Stimulated activated CD4-positive, alpha-beta T cell treated with anti-CD3 and anti-CD28 coated beads, Interleukin-12 subunit alpha, Interleukin-12 subunit beta, amount 100 ng/mL, for 24 hours (primary cell): Measurements from ENCODE around the gene THAP8.

ENCODE experiments used
- DNase-seq, 2 experiments: peaks; one replicate each; pipeline ENCODE4 v3.0.0-alpha.2; 2020; ENCODE audit warnings: low read depth in 2 of 2

The THAP8 gene, protein sequence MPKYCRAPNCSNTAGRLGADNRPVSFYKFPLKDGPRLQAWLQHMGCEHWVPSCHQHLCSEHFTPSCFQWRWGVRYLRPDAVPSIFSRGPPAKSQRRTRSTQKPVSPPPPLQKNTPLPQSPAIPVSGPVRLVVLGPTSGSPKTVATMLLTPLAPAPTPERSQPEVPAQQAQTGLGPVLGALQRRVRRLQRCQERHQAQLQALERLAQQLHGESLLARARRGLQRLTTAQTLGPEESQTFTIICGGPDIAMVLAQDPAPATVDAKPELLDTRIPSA

DNA sequence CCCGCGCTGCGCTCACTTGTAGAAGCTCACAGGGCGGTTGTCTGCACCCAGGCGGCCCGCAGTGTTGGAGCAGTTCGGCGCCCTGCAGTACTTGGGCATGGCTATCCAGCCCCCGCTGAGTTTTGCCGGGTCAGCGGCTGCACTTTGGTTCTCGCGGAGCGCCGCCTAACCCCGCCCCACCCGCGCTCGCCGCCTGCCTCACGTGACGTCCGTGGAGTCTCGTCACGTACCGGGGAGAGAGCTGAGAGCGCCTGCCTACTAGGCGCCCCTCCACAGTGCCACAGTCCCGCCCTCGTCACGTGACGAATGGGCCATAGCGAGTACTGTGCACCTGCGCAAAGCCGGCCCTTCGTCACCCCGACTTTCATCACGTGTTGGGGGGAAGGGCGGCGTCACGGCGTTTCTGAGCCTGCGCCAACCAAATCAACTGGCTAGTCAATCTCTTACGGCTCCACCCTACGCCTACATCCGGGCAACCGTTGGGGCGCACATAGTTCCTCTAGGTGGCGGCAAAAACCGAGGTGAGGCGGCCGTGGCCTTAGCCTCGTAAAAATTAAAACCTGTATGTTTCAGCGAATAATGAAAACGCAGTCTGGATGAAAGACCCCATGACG is at the start of gene THAP8:
Gene THAP8, minus strand, starts transcription at position 167 of the 614 bp plus-strand sequence. Its CDS starts 68 bp downstream, at position 99.
- DNase-seq: peak; percentile 99

- DNase-seq: no peak
Observed at GRCh38 chr19:36103040-36103626, 49.0 kb upstream of the THAP8 start.

DNA sequence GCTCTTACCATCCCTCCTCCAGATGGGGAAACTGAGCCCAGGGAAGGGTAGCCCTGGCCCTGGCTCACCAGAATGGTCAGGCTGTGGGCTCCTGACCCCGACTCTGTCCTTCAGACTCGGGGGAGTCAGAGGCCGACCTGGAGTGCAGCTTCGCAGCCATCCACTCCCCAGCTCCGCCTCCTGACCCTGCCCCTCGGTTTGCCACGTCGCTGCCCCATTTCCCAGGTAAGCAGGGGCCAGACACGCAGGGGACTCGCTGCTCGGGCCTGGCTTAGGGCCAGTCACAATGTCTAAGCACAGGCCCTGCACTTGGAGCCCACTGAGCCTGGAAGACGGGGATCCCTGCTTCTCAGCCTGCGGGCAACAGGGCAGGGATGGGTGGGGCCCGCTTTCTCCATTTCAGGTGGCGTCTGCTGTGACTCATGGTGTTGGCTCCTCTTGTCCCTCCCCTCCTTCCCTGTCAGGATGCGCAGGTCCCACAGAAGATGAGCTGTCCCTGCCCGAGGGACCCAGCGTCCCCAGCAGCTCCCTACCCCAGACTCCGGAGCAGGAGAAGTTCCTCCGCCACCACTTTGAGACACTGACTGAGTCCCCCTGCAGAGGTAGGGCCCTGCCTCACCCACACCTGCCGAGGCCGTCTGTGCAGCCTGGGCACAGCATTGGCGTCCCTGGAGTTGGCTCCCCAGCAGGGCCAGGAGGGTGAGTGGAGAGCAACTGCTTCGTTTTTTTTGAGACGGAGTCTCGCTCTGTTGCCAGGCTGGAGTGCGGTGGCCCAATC is 47.7 kb upstream of the THAP8 start:
- no peak for DNase-seq

- no peak for DNase-seq
Observed at GRCh38 chr19:36100476-36100875, 46.4 kb upstream of the THAP8 start.

- no peak for DNase-seq
Observed at GRCh38 chr19:36099166-36099785, 45.2 kb upstream of the THAP8 start.

GRCh38 chr19:36097036-36097435 is 43.0 kb upstream of the THAP8 start:
- no peak for DNase-seq

GRCh38 chr19:36093687-36094086 is 39.6 kb upstream of the THAP8 start:
- DNase-seq: no peak

GRCh38 chr19:36093146-36093662 is 39.1 kb upstream of the THAP8 start:
- no peak for DNase-seq

DNA sequence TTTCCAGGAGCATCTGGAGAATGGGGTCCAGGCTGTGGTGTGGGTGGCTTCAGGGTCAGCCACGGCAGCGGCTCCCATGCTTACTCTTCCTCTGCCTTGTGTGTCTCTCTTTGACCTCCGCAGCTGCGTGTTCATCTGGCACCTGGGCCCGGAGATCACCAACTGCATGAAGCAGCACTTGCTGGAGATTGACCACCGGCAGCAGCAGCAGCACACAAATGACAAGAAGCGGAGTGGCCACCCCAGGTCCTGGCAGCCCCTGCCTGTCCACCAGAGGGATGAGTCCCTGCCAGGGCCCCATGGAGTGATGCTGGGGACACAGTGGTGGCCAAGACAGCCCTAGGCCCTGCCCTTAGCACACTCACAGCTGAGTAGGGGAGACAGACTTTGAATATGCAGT is 38.5 kb upstream of the THAP8 start:
- no peak for DNase-seq

GRCh38 chr19:36090910-36091695 is 37.0 kb upstream of the THAP8 start:
- DNase-seq: no peak

DNA sequence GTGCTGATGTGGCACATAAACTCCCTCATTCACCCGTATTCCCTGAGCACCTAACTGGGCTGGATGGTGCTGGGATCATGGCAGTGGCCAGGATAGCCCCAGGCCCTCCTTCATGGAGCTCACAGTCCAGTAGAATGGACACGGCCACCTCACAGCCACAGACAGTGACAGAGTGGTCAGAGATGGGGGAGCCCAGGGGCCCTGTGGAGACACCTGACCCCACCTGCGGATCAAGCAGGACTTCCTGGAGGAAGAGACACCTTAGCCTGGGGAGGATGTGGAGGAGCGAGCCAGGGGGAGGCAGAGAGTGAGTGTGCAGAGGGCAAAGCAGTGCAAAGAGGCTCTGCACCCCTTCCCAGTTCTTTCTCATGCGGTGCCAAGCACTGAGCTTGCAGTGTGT is 35.8 kb upstream of the THAP8 start:
- no peak for DNase-seq

GRCh38 chr19:36086326-36086725 is 32.2 kb upstream of the THAP8 start:
- no peak for DNase-seq

GRCh38 chr19:36084231-36085009 is 30.3 kb upstream of the THAP8 start:
- no peak for DNase-seq

- DNase-seq: no peak
Observed at GRCh38 chr19:36082916-36083315, 28.8 kb upstream of the THAP8 start.

DNA sequence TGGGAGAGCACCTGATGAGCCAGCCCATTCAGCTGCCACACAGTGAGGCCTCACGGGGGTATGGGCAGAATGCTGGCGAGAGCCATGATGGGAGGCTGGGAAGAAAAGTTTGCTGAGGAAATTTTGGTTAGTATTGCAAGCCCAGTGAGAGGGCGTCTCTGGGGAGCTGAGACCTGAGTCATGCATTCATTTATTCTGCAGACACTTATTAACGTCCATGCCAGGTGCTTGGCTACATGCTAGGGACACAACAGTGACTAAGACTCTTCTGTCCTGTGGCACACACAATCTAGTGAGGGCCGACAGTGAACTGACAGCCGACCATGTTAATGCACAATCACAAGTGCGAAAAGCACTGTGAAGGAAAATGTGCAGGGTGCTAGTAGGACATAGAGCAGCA is 27.8 kb upstream of the THAP8 start:
- no peak for DNase-seq

DNA sequence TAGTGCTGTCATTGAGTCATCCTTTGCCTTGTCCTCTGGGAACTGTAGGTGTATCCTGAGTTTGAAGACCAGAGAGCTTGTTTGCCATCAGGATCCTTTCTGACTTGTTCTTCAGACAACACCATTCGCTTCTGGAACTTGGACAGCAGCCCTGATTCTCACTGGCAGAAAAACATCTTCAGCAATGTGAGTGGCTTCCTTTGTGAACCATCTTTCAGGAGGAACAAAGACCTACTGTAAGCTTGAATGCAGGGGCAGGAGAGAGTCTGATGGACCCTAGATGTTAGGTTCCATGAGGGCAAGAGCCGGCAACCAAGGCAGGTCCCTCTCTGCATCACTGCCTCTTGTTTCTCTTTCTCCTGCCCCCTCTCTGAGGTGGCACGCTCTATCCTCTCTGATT is 27.3 kb upstream of the THAP8 start:
- DNase-seq: no peak

DNA sequence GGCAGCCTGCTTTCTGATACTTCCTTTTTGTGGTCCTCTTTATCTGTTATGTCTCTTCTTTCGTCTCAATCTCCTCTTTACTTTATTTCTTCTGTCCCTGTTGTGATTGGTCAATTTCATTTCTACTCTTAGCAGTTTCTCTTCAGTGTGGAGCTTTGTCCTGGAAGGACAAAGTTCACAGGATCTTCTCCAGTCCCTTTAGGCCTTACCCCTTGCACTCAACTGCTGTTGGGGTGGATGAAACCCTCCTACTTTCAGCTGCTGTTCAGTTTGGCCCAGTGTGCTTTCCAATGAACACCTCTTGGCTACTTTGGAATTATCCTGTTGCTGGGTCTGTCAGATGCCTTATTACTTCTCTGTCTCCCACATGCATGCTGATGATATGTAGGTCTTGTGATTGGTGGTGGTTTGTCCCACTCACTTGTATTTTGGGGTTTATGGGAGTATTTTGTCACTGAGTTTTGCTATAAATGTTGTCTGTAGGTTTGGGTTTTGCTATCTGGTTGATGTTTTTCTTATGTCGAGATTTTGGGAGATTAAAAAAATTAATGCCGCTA is 25.4 kb upstream of the THAP8 start:
- DNase-seq: no peak

GRCh38 chr19:36073121-36073876 is 19.2 kb upstream of the THAP8 start:
- DNase-seq: no peak

DNA sequence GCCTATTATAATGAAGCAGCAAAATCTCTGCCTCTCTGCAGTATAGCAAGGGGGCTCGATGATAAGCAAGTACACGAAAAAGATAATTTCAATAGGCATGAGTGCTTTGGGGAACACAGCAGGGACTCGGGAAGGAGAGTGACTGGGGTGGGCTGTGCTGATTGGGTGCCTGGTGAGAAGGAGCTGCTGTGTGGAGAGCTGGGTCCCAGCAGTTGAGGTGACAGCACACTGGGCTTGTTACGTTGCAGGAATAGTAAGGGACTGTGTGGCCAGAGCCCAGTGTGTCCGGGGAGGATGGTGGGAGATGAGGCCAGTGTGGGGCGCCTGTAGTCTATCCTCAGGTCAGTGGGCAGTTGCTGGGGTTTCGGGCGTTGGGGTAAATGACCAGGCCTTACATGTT is 18.0 kb upstream of the THAP8 start:
- no peak for DNase-seq
